8988T (cell line): ENCODE results near the gene EMC8.
A peak's percentile ranks its signal among the peaks of the same experiment; 100 is the strongest.

ENCODE experiments used
- DNase-seq: peaks from one replicate; pipeline ENCODE4 v3.0.0; 2011

EMC8 gene

GRCh38 chr16:85752511-85753420 is 46.6 kb downstream of the EMC8 start:
- DNase-seq = peak; percentile 52

GRCh38 chr16:85751698-85752501 is 47.4 kb downstream of the EMC8 start:
- peak; percentile 75 for DNase-seq

GRCh38 chr16:85750827-85751697 is 48.3 kb downstream of the EMC8 start, which contains the start of gene C16orf74:
TSS of gene C16orf74 (minus strand) at chr16:85751096. CDS start at chr16:85735217, 15,879 bp downstream.
- peak; percentile 95 for DNase-seq

- DNase-seq = peak; percentile 77
Observed at GRCh38 chr16:85750146-85750826, 49.1 kb downstream of the EMC8 start.

- no peak for DNase-seq
Observed at GRCh38 chr16:85749771-85750145, 49.6 kb downstream of the EMC8 start.

GRCh38 chr16:85746460-85747215 is 52.7 kb downstream of the EMC8 start:
- peak; percentile 79 for DNase-seq

- DNase-seq = no peak
Observed at GRCh38 chr16:85738923-85739715, 60.2 kb downstream of the EMC8 start.

GRCh38 chr16:85736921-85737320 is 62.4 kb downstream of the EMC8 start:
- DNase-seq = no peak

- DNase-seq = no peak
Observed at GRCh38 chr16:85735946-85736345, 63.4 kb downstream of the EMC8 start.

GRCh38 chr16:85735225-85735635 is 64.1 kb downstream of the EMC8 start:
- DNase-seq = no peak

- no peak for DNase-seq
Observed at GRCh38 chr16:85734311-85735017, 64.9 kb downstream of the EMC8 start.

GRCh38 chr16:85733839-85734170 is 65.5 kb downstream of the EMC8 start:
- no peak for DNase-seq

- no peak for DNase-seq
Observed at GRCh38 chr16:85733155-85733838, 66.0 kb downstream of the EMC8 start.

GRCh38 chr16:85731179-85731578 is 68.2 kb downstream of the EMC8 start:
- no peak for DNase-seq

GRCh38 chr16:85730186-85730465 is 69.2 kb downstream of the EMC8 start:
- DNase-seq = no peak

- no peak for DNase-seq
Observed at GRCh38 chr16:85729452-85730185, 69.7 kb downstream of the EMC8 start.

GRCh38 chr16:85728879-85729278 is 70.5 kb downstream of the EMC8 start:
- DNase-seq = no peak
